Breast epithelium (tissue), 3 donors: Measurements from ENCODE around the gene SUPT16H.

ENCODE experiments used
- POLR2A ChIP-seq: fragments of 450-650 bp; IDR thresholded peaks from one replicate; pipeline ENCODE4 v1.6.1; 2016; ENCODE audit warnings: antibody characterized with exemption, mild to moderate bottlenecking, moderate library complexity
- TF ChIP-seq, protein P1 (sequence below), 3 donors: fragments of 450-650 bp; IDR thresholded peaks; one replicate each; pipeline ENCODE4 v1.5.1; 2016 to 2017; ENCODE audit warnings: antibody characterized with exemption in 3 of 3, mild to moderate bottlenecking in 3 of 3, moderate library complexity in 3 of 3

DNA sequence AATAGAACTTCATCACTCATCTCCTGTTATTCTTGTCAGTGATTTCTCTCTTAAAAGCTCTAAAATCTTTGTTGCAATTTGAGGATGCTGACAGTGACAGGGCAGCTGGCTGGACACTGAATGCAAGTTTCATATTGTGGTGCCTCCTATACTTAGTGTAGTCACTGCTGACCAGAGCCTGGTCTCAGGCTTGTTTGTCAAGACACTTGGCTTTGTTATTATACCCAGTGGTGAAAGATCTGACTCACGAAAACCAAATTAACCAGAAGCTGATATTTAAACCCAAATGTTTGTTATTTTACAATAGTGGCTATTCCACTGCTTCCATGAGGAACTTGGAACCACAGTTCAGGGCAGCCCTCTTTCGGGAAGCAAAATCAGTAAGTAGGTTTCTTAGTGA, 61.1 kb downstream of the SUPT16H start:
- TF ChIP-seq, protein P1, sequence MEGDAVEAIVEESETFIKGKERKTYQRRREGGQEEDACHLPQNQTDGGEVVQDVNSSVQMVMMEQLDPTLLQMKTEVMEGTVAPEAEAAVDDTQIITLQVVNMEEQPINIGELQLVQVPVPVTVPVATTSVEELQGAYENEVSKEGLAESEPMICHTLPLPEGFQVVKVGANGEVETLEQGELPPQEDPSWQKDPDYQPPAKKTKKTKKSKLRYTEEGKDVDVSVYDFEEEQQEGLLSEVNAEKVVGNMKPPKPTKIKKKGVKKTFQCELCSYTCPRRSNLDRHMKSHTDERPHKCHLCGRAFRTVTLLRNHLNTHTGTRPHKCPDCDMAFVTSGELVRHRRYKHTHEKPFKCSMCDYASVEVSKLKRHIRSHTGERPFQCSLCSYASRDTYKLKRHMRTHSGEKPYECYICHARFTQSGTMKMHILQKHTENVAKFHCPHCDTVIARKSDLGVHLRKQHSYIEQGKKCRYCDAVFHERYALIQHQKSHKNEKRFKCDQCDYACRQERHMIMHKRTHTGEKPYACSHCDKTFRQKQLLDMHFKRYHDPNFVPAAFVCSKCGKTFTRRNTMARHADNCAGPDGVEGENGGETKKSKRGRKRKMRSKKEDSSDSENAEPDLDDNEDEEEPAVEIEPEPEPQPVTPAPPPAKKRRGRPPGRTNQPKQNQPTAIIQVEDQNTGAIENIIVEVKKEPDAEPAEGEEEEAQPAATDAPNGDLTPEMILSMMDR (IDR thresholded peaks at IDR 0.05) = no peak
- TF ChIP-seq POLR2A = no peak
